Neural cell (in vitro differentiated cells): ENCODE results near the gene METRN.

ENCODE experiments used
- EZH2 ChIP-seq: fragments of 200-600, 300-800 bp; shearing (Covaris generic), sonication (generic); IDR thresholded peaks from 2 replicates; pipeline ENCODE4 v1.6.1; 2014; ENCODE audit warnings: antibody characterized with exemption, low read length, borderline replicate concordance, mild to moderate bottlenecking; ENCODE audit not compliant: insufficient read depth, poor library complexity, severe bottlenecking
- POLR2AphosphoS5 ChIP-seq: IDR thresholded peaks from 2 replicates; pipeline ENCODE4 v1.6.1; 2012
- TAF1 ChIP-seq: IDR thresholded peaks from 2 replicates; pipeline ENCODE4 v1.6.1; 2012; ENCODE audit warnings: low read depth

- TF ChIP-seq POLR2AphosphoS5 (no peak), EZH2 (no peak), TAF1 (no peak)
Measured at GRCh38 chr16:678209-678857, 36.6 kb upstream of the METRN start.
